Measurements from ENCODE around the gene GLTP. TPM values are rescaled to one million over a fixed set of nuclear protein-coding genes. Genes with fewer than 3 reads are reported as not detected.

The GLTP gene
- total RNA-seq, 1 donor from 2014 or later: 27.1 TPM

DNA sequence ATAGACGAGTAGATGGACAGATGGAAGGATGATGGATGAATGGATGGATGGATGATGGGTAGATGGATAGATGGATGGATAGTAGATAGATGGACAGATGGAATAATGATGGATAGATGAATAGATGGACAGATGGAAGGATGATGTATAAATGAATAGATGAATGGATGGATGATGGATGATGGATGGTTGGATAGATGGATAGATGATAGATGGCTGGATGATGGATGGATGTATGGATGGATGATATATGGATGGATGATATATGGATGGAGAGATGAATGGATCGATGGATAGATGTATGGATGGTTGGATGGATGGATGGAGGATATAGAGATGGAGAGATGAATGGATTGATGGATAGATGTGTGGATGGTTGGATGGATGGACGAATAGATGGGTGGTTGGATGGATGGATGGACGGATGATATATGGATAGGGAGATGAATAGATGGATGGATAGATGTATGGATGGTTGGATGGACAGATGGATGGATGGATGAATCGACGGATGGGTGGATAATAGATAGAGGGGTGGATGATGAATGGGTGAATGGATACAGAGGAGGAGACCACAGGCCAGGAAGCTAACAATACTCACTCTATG lies 66.4 kb downstream of the GLTP start:
- peaks cover 5% of the 10 kb centered on the region for H3K27me3 ChIP-seq (ENCODE audit: insufficient read depth, low read length)
- no peak for TF ChIP-seq EZH2 (IDR thresholded peaks at IDR 0.05; ENCODE audit: insufficient read depth, low read length)
- TF ChIP-seq, protein P1, sequence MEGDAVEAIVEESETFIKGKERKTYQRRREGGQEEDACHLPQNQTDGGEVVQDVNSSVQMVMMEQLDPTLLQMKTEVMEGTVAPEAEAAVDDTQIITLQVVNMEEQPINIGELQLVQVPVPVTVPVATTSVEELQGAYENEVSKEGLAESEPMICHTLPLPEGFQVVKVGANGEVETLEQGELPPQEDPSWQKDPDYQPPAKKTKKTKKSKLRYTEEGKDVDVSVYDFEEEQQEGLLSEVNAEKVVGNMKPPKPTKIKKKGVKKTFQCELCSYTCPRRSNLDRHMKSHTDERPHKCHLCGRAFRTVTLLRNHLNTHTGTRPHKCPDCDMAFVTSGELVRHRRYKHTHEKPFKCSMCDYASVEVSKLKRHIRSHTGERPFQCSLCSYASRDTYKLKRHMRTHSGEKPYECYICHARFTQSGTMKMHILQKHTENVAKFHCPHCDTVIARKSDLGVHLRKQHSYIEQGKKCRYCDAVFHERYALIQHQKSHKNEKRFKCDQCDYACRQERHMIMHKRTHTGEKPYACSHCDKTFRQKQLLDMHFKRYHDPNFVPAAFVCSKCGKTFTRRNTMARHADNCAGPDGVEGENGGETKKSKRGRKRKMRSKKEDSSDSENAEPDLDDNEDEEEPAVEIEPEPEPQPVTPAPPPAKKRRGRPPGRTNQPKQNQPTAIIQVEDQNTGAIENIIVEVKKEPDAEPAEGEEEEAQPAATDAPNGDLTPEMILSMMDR (IDR thresholded peaks at IDR 0.05; ENCODE audit: insufficient read depth, low read depth, low read length): no peak
- Mint-ChIP-seq H3K9me3 (ENCODE audit: unreplicated experiment) (no peaks in the 10 kb centered on the region), H3K27ac (ENCODE audit: unreplicated experiment) (no peak overlapping the region), H3K4me3 (ENCODE audit: unreplicated experiment) (no peak overlapping the region), H3K4me1 (ENCODE audit: low read depth, unreplicated experiment) (no peaks in the 10 kb centered on the region), H3K27me3 (ENCODE audit: low read depth, unreplicated experiment) (peaks cover 3% of the 10 kb centered on the region), H3K36me3 (ENCODE audit: low read depth, unreplicated experiment) (no peaks in the 10 kb centered on the region)
- no peak overlapping the region for H3K4me2 ChIP-seq (ENCODE audit: low read length)
- no peaks in the 10 kb centered on the region for H3K9me3 ChIP-seq (ENCODE audit: insufficient read depth, low read depth, low read length)
- no peaks in the 10 kb centered on the region for H3K4me1 ChIP-seq (ENCODE audit: insufficient read depth, low read length)
- no peaks in the 10 kb centered on the region for H3K36me3 ChIP-seq (ENCODE audit: insufficient read depth, low read length)
- H4K20me1 ChIP-seq (ENCODE audit: insufficient read depth, low read length): peaks cover 16% of the 10 kb centered on the region
- H3K9ac ChIP-seq (ENCODE audit: low read length): no peak overlapping the region
- no peak overlapping the region for H3K27ac ChIP-seq (ENCODE audit: low read depth, low read length)
- no peak for DNase-seq (ENCODE audit: low read depth)
- no peak overlapping the region for H2AFZ ChIP-seq (ENCODE audit: low read depth, low read length)
- FAIRE-seq: no peak
- H3K79me2 ChIP-seq (ENCODE audit: insufficient read depth, low read length): no peaks in the 10 kb centered on the region
- no peak overlapping the region for H3K4me3 ChIP-seq (ENCODE audit: insufficient read depth, low read depth, low read length)

DNA sequence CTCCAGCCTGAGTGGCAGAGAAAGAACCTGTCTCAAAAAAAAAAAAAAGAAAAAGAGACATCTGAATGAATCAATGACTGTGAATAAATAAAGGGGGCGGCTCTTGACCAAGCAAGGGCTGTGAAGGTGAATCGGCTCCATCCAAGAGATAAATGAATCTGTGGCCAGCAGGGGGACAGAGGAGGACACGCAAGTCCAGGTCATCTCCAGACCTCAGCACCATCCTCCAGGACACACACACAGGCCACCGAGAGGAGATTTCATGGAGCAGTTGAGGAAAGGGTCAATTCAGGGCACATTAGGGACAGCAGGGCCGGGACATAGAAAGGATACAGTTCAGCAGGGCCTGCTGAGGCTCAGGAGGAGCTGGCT lies 68.7 kb downstream of the GLTP start:
- no peaks in the 10 kb centered on the region for H3K27me3 ChIP-seq (ENCODE audit: insufficient read depth, low read length)
- DNase-seq (ENCODE audit: low read depth) (no peak), FAIRE-seq (no peak)
- H3K4me3 ChIP-seq (ENCODE audit: insufficient read depth, low read depth, low read length): no peak overlapping the region
- no peaks in the 10 kb centered on the region for H3K36me3 Mint-ChIP-seq (ENCODE audit: low read depth, unreplicated experiment)
- H3K36me3 ChIP-seq (ENCODE audit: insufficient read depth, low read length): no peaks in the 10 kb centered on the region
- H3K27me3 Mint-ChIP-seq (ENCODE audit: low read depth, unreplicated experiment): no peaks in the 10 kb centered on the region
- H3K27ac Mint-ChIP-seq (ENCODE audit: unreplicated experiment): no peak overlapping the region
- H3K9me3 Mint-ChIP-seq (ENCODE audit: unreplicated experiment): no peaks in the 10 kb centered on the region
- no peak for TF ChIP-seq EZH2 (IDR thresholded peaks at IDR 0.05; ENCODE audit: insufficient read depth, low read length)
- TF ChIP-seq, protein P1 (IDR thresholded peaks at IDR 0.05; ENCODE audit: insufficient read depth, low read depth, low read length): no peak
- no peak overlapping the region for H3K27ac ChIP-seq (ENCODE audit: low read depth, low read length)
- H3K4me2 ChIP-seq (ENCODE audit: low read length): no peak overlapping the region
- no peak overlapping the region for H3K9ac ChIP-seq (ENCODE audit: low read length)
- H3K4me3 Mint-ChIP-seq (ENCODE audit: unreplicated experiment): no peak overlapping the region
- no peaks in the 10 kb centered on the region for H3K9me3 ChIP-seq (ENCODE audit: insufficient read depth, low read depth, low read length)
- H2AFZ ChIP-seq (ENCODE audit: low read depth, low read length): no peak overlapping the region
- peaks cover 13% of the 10 kb centered on the region for H4K20me1 ChIP-seq (ENCODE audit: insufficient read depth, low read length)
- H3K4me1 ChIP-seq (ENCODE audit: insufficient read depth, low read length): no peaks in the 10 kb centered on the region
- no peaks in the 10 kb centered on the region for H3K79me2 ChIP-seq (ENCODE audit: insufficient read depth, low read length)
- H3K4me1 Mint-ChIP-seq (ENCODE audit: low read depth, unreplicated experiment): no peaks in the 10 kb centered on the region

DNA sequence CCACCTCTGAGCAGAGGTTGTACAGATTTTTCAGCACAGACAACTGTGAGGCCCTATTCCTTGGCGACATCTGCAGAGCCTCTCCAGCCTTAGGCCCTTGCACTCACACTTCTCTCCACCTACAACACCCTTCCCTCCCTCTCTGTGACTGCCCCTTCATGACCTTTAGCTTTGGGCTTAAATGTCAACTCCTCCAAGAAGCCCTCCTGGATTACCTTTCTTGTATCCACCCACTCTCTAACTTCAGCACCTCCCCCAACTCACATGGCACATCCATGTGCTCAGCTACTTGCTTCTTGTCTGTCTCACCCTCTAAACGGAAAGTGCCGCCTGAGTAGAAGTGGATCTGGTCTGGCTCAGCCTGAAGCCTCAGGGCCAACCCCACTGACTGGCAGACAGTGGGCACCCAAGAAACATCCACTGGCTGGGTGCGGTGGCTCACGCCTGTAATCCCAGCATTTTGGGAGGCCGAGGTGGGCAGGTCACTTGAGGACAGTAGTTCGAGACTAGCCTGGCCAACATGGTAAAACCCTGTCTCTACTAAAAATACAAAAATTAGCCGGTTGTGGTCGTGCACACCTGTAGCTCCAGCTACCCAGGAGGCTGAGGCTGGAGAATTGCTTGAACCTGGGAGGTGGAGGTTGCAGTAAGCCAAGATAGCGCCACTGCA lies 69.3 kb downstream of the GLTP start:
- Histone ChIP-seq H3K36me3 (ENCODE audit: insufficient read depth, low read length) (no peaks in the 10 kb centered on the region), H3K27me3 (ENCODE audit: insufficient read depth, low read length) (no peaks in the 10 kb centered on the region), H3K27ac (ENCODE audit: low read depth, low read length) (no peak overlapping the region), H2AFZ (ENCODE audit: low read depth, low read length) (no peak overlapping the region), H3K4me2 (ENCODE audit: low read length) (no peak overlapping the region), H3K79me2 (ENCODE audit: insufficient read depth, low read length) (no peaks in the 10 kb centered on the region), H4K20me1 (ENCODE audit: insufficient read depth, low read length) (peaks cover 13% of the 10 kb centered on the region), H3K9ac (ENCODE audit: low read length) (no peak overlapping the region), H3K9me3 (ENCODE audit: insufficient read depth, low read depth, low read length) (no peaks in the 10 kb centered on the region), H3K4me3 (ENCODE audit: insufficient read depth, low read depth, low read length) (no peak overlapping the region), H3K4me1 (ENCODE audit: insufficient read depth, low read length) (no peaks in the 10 kb centered on the region)
- TF ChIP-seq, protein P1 (IDR thresholded peaks at IDR 0.05; ENCODE audit: insufficient read depth, low read depth, low read length): no peak
- no peak for TF ChIP-seq EZH2 (IDR thresholded peaks at IDR 0.05; ENCODE audit: insufficient read depth, low read length)
- H3K27ac Mint-ChIP-seq (ENCODE audit: unreplicated experiment): no peak overlapping the region
- H3K36me3 Mint-ChIP-seq (ENCODE audit: low read depth, unreplicated experiment): no peaks in the 10 kb centered on the region
- DNase-seq (ENCODE audit: low read depth) (no peak), FAIRE-seq (no peak)
- H3K27me3 Mint-ChIP-seq (ENCODE audit: low read depth, unreplicated experiment): no peaks in the 10 kb centered on the region
- H3K4me1 Mint-ChIP-seq (ENCODE audit: low read depth, unreplicated experiment): no peaks in the 10 kb centered on the region
- no peak overlapping the region for H3K4me3 Mint-ChIP-seq (ENCODE audit: unreplicated experiment)
- H3K9me3 Mint-ChIP-seq (ENCODE audit: unreplicated experiment): no peaks in the 10 kb centered on the region
